GM23338 (cell line): ENCODE results near the gene PTPN13. TPM values are rescaled to one million over a fixed set of nuclear protein-coding genes. Genes with fewer than 3 reads are reported as not detected.

Experiments
- ATAC-seq: fragments of 200-7000 bp; cut with Tn5 transposase; 3 replicates; pipeline ENCODE4 v1.9.1; 2020
- DNase-seq: peaks from one replicate; pipeline ENCODE4 v3.0.0-alpha.2; 2015; ENCODE audit warnings: low spot score
- H2AFZ ChIP-seq: fragments of 200-600 bp; sonication (generic); 2 replicates; pipeline ENCODE4 v1.8.0; 2016; ENCODE audit warnings: antibody characterized with exemption, mild to moderate bottlenecking, moderate library complexity
- H3F3A ChIP-seq: fragments of 200-600 bp; sonication (generic); replicated peaks from 2 replicates; pipeline ENCODE4 v1.8.0; 2017; ENCODE audit warnings: antibody characterized with exemption, mixed run types, low read depth
- H3K27ac ChIP-seq: fragments of 200-600 bp; sonication (generic); 2 replicates; pipeline ENCODE4 v1.6.1; 2016; ENCODE audit warnings: low read depth
- H3K27me3 ChIP-seq: fragments of 200-600 bp; sonication (generic); 2 replicates; pipeline ENCODE4 v1.8.0; 2016; ENCODE audit warnings: mild to moderate bottlenecking, mixed run types, moderate library complexity; ENCODE audit not compliant: insufficient read depth
- H3K36me3 ChIP-seq: fragments of 200-600 bp; sonication (generic); 2 replicates; pipeline ENCODE4 v1.8.0; 2016; ENCODE audit warnings: mild to moderate bottlenecking; ENCODE audit not compliant: insufficient read depth
- H3K4me1 ChIP-seq: fragments of 200-600 bp; sonication (generic); 2 replicates; pipeline ENCODE4 v1.8.0; 2016; ENCODE audit warnings: mild to moderate bottlenecking, moderate library complexity; ENCODE audit not compliant: insufficient read depth
- H3K4me2 ChIP-seq: fragments of 200-600 bp; sonication (generic); 2 replicates; pipeline ENCODE4 v1.7.1; 2017; ENCODE audit warnings: mixed run types
- H3K4me3 ChIP-seq: fragments of 200-600 bp; sonication (generic); 2 replicates; pipeline ENCODE4 v1.6.1; 2016; ENCODE audit warnings: mixed run types
- H3K79me2 ChIP-seq: fragments of 200-600 bp; sonication (generic); replicated peaks from 2 replicates; pipeline ENCODE4 v1.8.0; 2017; ENCODE audit warnings: mild to moderate bottlenecking; ENCODE audit not compliant: insufficient read depth
- H3K9me2 ChIP-seq: fragments of 200-600 bp; sonication (generic); 2 replicates; pipeline ENCODE4 v1.8.0; 2017; ENCODE audit not compliant: insufficient read depth
- H4K20me1 ChIP-seq: fragments of 200-600 bp; sonication (generic); replicated peaks from 2 replicates; pipeline ENCODE4 v1.8.0; 2017; ENCODE audit warnings: mild to moderate bottlenecking; ENCODE audit not compliant: insufficient read depth
- H3K27ac Mint-ChIP-seq: 2 replicates; pipeline ENCODE4 v1.8.0; 2020; ENCODE audit warnings: inconsistent platforms, mild to moderate bottlenecking, moderate library complexity, mixed read lengths
- H3K27me3 Mint-ChIP-seq: 3 replicates; pipeline ENCODE4 v1.8.0; 2022; ENCODE audit warnings: low read depth, mild to moderate bottlenecking, moderate library complexity, mixed read lengths, inconsistent platforms; ENCODE audit not compliant: insufficient read depth, poor library complexity
- H3K36me3 Mint-ChIP-seq: 3 replicates; pipeline ENCODE4 v1.8.0; 2021; ENCODE audit warnings: low read depth, mild to moderate bottlenecking, inconsistent platforms, moderate library complexity, mixed read lengths
- H3K4me1 Mint-ChIP-seq: 3 replicates; pipeline ENCODE4 v1.8.0; 2020; ENCODE audit warnings: mild to moderate bottlenecking, inconsistent platforms, mixed read lengths
- H3K4me3 Mint-ChIP-seq: 3 replicates; pipeline ENCODE4 v1.8.0; 2021; ENCODE audit warnings: moderate library complexity, mild to moderate bottlenecking, inconsistent platforms, mixed read lengths
- H3K9me3 Mint-ChIP-seq: 3 replicates; pipeline ENCODE4 v1.8.0; 2020; ENCODE audit warnings: moderate library complexity, mild to moderate bottlenecking, inconsistent platforms, mixed read lengths
- CREB1 ChIP-seq: fragments of 250-450 bp; sonication (Bioruptor Pico); IDR thresholded peaks from 2 replicates; pipeline ENCODE4 v1.5.0; 2020; ENCODE audit warnings: low read depth, mild to moderate bottlenecking, moderate library complexity
- ETS1 ChIP-seq: IDR thresholded peaks from 2 replicates; pipeline ENCODE4 v1.6.1; 2016; ENCODE audit warnings: antibody characterized with exemption
- EZH2phosphoT487 ChIP-seq: fragments of 200-600 bp; sonication (generic); IDR thresholded peaks from one replicate; pipeline ENCODE4 v1.8.1; 2018; ENCODE audit warnings: antibody characterized with exemption; ENCODE audit not compliant: unreplicated experiment
- JUNB ChIP-seq: IDR thresholded peaks from one replicate; pipeline ENCODE4 v1.6.1; 2016; ENCODE audit warnings: antibody characterized with exemption; ENCODE audit not compliant: unreplicated experiment
- NANOG ChIP-seq: IDR thresholded peaks from 2 replicates; pipeline ENCODE4 v1.6.1; 2016; ENCODE audit warnings: antibody characterized with exemption, borderline replicate concordance
- ZNF114 ChIP-seq: fragments of 250-450 bp; sonication (Bioruptor Pico); IDR thresholded peaks from 2 replicates; pipeline ENCODE4 v1.5.0; 2020; ENCODE audit warnings: mild to moderate bottlenecking, moderate library complexity
- ZNF331 ChIP-seq: fragments of 250-450 bp; sonication (Bioruptor Pico); IDR thresholded peaks from 2 replicates; pipeline ENCODE4 v1.5.0; 2020; ENCODE audit warnings: low read depth, mild to moderate bottlenecking, moderate library complexity
- polyA plus RNA-seq: library from polyadenylated mRNA; unstranded; fragments of >200 nt; fragmentation: Nextera tagmentation; extraction: Ambion mirVana; gene quantifications from 2 replicates; pipeline ENCODE4 v1.2.1, GENCODE V29; 2016
- total RNA-seq: library from RNA; depleted of rRNA; stranded (reverse); fragments of >200 nt; shearing (Covaris generic); gene quantifications from 2 replicates; pipeline ENCODE4 v1.2.3, GENCODE V29; 2014
- TF ChIP-seq, protein P1 (sequence below), 2 experiments: fragments of 200-600 bp in 1 of 2; sonication (generic) in 1 of 2; conservative IDR thresholded peaks; 2 replicates each; pipeline versions ENCODE4 v1.5.1 to v1.6.1; 2016 to 2017; ENCODE audit warnings: antibody characterized with exemption in 2 of 2, low read depth in 2 of 2, mild to moderate bottlenecking in 2 of 2, moderate library complexity in 1 of 2
- TF ChIP-seq, protein P2 (sequence below): fragments of 250-450 bp; sonication (Bioruptor Pico); IDR thresholded peaks from 2 replicates; pipeline ENCODE4 v1.5.0; 2020; ENCODE audit warnings: mild to moderate bottlenecking, moderate library complexity
- TF ChIP-seq, protein P3 (sequence below): IDR thresholded peaks from one replicate; pipeline ENCODE4 v1.6.1; 2018; ENCODE audit warnings: antibody characterized with exemption; ENCODE audit not compliant: unreplicated experiment

Gene PTPN13
- total and polyA plus RNA-seq, 2 experiments from 2014 or later = 12.6 to 49.9 TPM

- TF ChIP-seq, protein P1, sequence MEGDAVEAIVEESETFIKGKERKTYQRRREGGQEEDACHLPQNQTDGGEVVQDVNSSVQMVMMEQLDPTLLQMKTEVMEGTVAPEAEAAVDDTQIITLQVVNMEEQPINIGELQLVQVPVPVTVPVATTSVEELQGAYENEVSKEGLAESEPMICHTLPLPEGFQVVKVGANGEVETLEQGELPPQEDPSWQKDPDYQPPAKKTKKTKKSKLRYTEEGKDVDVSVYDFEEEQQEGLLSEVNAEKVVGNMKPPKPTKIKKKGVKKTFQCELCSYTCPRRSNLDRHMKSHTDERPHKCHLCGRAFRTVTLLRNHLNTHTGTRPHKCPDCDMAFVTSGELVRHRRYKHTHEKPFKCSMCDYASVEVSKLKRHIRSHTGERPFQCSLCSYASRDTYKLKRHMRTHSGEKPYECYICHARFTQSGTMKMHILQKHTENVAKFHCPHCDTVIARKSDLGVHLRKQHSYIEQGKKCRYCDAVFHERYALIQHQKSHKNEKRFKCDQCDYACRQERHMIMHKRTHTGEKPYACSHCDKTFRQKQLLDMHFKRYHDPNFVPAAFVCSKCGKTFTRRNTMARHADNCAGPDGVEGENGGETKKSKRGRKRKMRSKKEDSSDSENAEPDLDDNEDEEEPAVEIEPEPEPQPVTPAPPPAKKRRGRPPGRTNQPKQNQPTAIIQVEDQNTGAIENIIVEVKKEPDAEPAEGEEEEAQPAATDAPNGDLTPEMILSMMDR (conservative IDR thresholded peaks at IDR 0.05; ENCODE audit: low read depth in 2 of 2) = no peak
- TF ChIP-seq, protein P2, sequence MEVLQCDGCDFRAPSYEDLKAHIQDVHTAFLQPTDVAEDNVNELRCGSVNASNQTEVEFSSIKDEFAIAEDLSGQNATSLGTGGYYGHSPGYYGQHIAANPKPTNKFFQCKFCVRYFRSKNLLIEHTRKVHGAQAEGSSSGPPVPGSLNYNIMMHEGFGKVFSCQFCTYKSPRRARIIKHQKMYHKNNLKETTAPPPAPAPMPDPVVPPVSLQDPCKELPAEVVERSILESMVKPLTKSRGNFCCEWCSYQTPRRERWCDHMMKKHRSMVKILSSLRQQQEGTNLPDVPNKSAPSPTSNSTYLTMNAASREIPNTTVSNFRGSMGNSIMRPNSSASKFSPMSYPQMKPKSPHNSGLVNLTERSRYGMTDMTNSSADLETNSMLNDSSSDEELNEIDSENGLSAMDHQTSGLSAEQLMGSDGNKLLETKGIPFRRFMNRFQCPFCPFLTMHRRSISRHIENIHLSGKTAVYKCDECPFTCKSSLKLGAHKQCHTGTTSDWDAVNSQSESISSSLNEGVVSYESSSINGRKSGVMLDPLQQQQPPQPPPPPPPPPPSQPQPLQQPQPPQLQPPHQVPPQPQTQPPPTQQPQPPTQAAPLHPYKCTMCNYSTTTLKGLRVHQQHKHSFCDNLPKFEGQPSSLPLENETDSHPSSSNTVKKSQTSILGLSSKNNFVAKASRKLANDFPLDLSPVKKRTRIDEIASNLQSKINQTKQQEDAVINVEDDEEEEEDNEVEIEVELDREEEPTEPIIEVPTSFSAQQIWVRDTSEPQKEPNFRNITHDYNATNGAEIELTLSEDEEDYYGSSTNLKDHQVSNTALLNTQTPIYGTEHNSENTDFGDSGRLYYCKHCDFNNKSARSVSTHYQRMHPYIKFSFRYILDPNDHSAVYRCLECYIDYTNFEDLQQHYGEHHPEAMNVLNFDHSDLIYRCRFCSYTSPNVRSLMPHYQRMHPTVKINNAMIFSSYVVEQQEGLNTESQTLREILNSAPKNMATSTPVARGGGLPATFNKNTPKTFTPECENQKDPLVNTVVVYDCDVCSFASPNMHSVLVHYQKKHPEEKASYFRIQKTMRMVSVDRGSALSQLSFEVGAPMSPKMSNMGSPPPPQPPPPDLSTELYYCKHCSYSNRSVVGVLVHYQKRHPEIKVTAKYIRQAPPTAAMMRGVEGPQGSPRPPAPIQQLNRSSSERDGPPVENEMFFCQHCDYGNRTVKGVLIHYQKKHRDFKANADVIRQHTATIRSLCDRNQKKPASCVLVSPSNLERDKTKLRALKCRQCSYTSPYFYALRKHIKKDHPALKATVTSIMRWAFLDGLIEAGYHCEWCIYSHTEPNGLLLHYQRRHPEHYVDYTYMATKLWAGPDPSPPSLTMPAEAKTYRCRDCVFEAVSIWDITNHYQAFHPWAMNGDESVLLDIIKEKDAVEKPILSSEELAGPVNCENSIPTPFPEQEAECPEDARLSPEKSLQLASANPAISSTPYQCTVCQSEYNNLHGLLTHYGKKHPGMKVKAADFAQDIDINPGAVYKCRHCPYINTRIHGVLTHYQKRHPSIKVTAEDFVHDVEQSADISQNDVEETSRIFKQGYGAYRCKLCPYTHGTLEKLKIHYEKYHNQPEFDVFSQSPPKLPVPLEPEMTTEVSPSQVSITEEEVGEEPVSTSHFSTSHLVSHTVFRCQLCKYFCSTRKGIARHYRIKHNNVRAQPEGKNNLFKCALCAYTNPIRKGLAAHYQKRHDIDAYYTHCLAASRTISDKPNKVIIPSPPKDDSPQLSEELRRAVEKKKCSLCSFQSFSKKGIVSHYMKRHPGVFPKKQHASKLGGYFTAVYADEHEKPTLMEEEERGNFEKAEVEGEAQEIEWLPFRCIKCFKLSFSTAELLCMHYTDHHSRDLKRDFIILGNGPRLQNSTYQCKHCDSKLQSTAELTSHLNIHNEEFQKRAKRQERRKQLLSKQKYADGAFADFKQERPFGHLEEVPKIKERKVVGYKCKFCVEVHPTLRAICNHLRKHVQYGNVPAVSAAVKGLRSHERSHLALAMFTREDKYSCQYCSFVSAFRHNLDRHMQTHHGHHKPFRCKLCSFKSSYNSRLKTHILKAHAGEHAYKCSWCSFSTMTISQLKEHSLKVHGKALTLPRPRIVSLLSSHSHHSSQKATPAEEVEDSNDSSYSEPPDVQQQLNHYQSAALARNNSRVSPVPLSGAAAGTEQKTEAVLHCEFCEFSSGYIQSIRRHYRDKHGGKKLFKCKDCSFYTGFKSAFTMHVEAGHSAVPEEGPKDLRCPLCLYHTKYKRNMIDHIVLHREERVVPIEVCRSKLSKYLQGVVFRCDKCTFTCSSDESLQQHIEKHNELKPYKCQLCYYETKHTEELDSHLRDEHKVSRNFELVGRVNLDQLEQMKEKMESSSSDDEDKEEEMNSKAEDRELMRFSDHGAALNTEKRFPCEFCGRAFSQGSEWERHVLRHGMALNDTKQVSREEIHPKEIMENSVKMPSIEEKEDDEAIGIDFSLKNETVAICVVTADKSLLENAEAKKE (CRISPR knock-in tag) = no peak
Measured at GRCh38 chr4:86596807-86597206, 2.7 kb downstream of the PTPN13 start (continued).

GRCh38 chr4:86600007-86600653 is 6.0 kb downstream of the PTPN13 start:
- H3K36me3 ChIP-seq = no peaks in the 10 kb centered on the region
- no peak overlapping the region for H3K4me3 ChIP-seq
- no peak overlapping the region for H3K4me2 ChIP-seq
- Mint-ChIP-seq H3K27me3 (no peaks in the 10 kb centered on the region), H3K36me3 (no peaks in the 10 kb centered on the region), H3K4me1 (peaks cover 37% of the 10 kb centered on the region), H3K9me3 (no peaks in the 10 kb centered on the region), H3K27ac (no peak overlapping the region), H3K4me3 (no peak overlapping the region)
- no peaks in the 10 kb centered on the region for H3K9me2 ChIP-seq
- no peaks in the 10 kb centered on the region for H3K27me3 ChIP-seq
- H4K20me1 ChIP-seq = no peaks in the 10 kb centered on the region; the same call in none of the 2 replicates
- DNase-seq (no peak), ATAC-seq (no peak)
- H3K4me1 ChIP-seq = peaks cover 23% of the 10 kb centered on the region
- no peaks in the 10 kb centered on the region for H3F3A ChIP-seq
- H3K79me2 ChIP-seq = peaks cover 92% of the 10 kb centered on the region
- H3K27ac ChIP-seq = no peak overlapping the region
- H2AFZ ChIP-seq = no peak overlapping the region
- TF ChIP-seq ZNF331 (no peak), ETS1 (no peak), NANOG (no peak), JUNB (no peak), CREB1 (CRISPR knock-in tag) (no peak), EZH2phosphoT487 (no peak), ZNF114 (CRISPR knock-in tag) (no peak)
- TF ChIP-seq, protein P3, sequence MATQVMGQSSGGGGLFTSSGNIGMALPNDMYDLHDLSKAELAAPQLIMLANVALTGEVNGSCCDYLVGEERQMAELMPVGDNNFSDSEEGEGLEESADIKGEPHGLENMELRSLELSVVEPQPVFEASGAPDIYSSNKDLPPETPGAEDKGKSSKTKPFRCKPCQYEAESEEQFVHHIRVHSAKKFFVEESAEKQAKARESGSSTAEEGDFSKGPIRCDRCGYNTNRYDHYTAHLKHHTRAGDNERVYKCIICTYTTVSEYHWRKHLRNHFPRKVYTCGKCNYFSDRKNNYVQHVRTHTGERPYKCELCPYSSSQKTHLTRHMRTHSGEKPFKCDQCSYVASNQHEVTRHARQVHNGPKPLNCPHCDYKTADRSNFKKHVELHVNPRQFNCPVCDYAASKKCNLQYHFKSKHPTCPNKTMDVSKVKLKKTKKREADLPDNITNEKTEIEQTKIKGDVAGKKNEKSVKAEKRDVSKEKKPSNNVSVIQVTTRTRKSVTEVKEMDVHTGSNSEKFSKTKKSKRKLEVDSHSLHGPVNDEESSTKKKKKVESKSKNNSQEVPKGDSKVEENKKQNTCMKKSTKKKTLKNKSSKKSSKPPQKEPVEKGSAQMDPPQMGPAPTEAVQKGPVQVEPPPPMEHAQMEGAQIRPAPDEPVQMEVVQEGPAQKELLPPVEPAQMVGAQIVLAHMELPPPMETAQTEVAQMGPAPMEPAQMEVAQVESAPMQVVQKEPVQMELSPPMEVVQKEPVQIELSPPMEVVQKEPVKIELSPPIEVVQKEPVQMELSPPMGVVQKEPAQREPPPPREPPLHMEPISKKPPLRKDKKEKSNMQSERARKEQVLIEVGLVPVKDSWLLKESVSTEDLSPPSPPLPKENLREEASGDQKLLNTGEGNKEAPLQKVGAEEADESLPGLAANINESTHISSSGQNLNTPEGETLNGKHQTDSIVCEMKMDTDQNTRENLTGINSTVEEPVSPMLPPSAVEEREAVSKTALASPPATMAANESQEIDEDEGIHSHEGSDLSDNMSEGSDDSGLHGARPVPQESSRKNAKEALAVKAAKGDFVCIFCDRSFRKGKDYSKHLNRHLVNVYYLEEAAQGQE = no peak
